ENCODE data around the gene C11orf98. TPM values are rescaled to one million over a fixed set of nuclear protein-coding genes. Genes with fewer than 3 reads are reported as not detected.
A peak's percentile ranks its signal among the peaks of the same experiment; 100 is the strongest.

C11orf98 gene
- total and polyA plus RNA-seq, 2 of the 13 experiments (the other 11 are each of a cell fraction or from before 2014, with no cell fraction given), result 30.4 to 91.8 TPM

DNA sequence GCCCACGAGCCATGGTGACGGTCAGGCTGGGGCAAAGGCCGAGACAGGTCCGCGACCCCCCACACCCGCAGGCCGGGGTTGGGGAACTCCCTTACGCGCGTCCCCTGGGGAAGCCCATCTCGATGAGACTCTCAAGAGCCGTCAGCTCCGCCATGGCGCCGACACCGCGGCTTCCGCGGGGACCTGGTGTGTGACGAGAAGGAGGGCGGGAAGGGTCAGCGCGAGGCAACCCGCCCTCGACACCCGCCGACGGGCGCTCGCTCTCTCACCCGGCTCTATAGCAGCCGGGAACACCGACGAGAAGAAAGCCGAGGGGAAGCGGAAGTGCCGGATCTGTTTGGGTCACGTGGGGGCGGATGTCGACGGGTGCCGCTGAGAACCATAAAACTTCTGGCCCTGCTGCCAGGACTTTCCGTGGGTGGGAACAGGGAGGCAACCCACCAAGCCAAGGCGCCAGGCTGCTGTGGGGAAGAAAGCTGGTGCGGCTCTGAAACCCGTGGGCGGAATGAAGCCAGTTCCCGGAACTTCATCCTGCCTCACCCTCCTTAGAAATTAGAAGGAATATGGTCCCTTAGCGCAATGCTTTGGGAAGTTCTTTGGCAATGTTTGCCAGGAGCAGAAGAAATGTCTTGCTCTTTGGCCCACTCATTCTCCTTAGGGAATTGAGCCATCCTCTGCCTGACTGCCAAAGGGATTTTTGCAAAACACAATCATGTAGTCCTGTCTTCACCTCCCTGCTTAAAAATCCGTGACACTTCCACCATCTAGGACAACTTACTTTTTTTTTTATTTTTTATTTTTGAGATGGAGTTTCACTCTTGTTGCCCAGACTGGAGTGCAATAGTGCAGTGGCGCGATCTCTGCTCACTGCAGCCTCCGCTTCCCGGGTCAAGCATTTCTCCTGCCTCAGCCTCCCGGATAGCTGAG is 14.0 kb upstream of the C11orf98 start, which contains the start of gene UBXN1 (continued):
- TF ChIP-seq AFF4 (CRISPR knock-in tag; IDR thresholded peaks at IDR 0.05) (no peak), CENPX (CRISPR knock-in tag; IDR thresholded peaks at IDR 0.05) (no peak), SPEN (CRISPR knock-in tag; IDR thresholded peaks at IDR 0.05; ENCODE audit: low read depth) (peak; percentile 88), U2AF1 (optimal IDR thresholded peaks at IDR 0.05; ENCODE audit: low read depth, low read length) (no peak), TRIM24 (CRISPR knock-in tag; IDR thresholded peaks at IDR 0.05) (no peak), ZNF530 (CRISPR knock-in tag; IDR thresholded peaks at IDR 0.05; ENCODE audit: low read depth) (no peak), PRPF4 (IDR thresholded peaks at IDR 0.05; ENCODE audit: low read depth, low read length, poor library complexity, severe bottlenecking) (no peak), THAP11 (CRISPR knock-in tag; IDR thresholded peaks at IDR 0.05) (peak; percentile 93), ZNF652 (CRISPR knock-in tag; IDR thresholded peaks at IDR 0.05; ENCODE audit: borderline replicate concordance, low read depth) (no peak), ARHGAP35 (CRISPR knock-in tag; IDR thresholded peaks at IDR 0.05; ENCODE audit: borderline replicate concordance) (0 out of 2 replicates have a peak, but pooled peaks have one; percentile 55), ZNF3 (CRISPR knock-in tag; IDR thresholded peaks at IDR 0.05) (no peak), SCMH1 (CRISPR knock-in tag; IDR thresholded peaks at IDR 0.05; ENCODE audit: borderline replicate concordance) (no peak), ZFP91 (CRISPR knock-in tag; IDR thresholded peaks at IDR 0.05; ENCODE audit: borderline replicate concordance) (peak; percentile 85; the same call in 1 of the 2 replicates), CBX2 (IDR thresholded peaks at IDR 0.05; ENCODE audit: low read depth, low read length) (no peak), CBX2 (CRISPR knock-in tag; IDR thresholded peaks at IDR 0.05; ENCODE audit: low read depth) (no peak), HCFC1 (IDR thresholded peaks at IDR 0.05; ENCODE audit: low read depth, low read length) (peak; percentile 58; the same call in 1 of the 2 replicates), MXD3 (CRISPR knock-in tag; IDR thresholded peaks at IDR 0.05) (peak; percentile 77; the same call in 1 of the 2 replicates), MATR3 (CRISPR knock-in tag; IDR thresholded peaks at IDR 0.05) (no peak), ZNF432 (CRISPR knock-in tag; IDR thresholded peaks at IDR 0.05; ENCODE audit: borderline replicate concordance) (no peak), ZNF775 (CRISPR knock-in tag; IDR thresholded peaks at IDR 0.05; ENCODE audit: borderline replicate concordance) (no peak), ZNF383 (CRISPR knock-in tag; IDR thresholded peaks at IDR 0.05; ENCODE audit: borderline replicate concordance) (no peak)
- TF ChIP-seq, protein P1, sequence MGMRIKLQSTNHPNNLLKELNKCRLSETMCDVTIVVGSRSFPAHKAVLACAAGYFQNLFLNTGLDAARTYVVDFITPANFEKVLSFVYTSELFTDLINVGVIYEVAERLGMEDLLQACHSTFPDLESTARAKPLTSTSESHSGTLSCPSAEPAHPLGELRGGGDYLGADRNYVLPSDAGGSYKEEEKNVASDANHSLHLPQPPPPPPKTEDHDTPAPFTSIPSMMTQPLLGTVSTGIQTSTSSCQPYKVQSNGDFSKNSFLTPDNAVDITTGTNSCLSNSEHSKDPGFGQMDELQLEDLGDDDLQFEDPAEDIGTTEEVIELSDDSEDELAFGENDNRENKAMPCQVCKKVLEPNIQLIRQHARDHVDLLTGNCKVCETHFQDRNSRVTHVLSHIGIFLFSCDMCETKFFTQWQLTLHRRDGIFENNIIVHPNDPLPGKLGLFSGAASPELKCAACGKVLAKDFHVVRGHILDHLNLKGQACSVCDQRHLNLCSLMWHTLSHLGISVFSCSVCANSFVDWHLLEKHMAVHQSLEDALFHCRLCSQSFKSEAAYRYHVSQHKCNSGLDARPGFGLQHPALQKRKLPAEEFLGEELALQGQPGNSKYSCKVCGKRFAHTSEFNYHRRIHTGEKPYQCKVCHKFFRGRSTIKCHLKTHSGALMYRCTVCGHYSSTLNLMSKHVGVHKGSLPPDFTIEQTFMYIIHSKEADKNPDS (CRISPR knock-in tag; IDR thresholded peaks at IDR 0.05), result no peak

Measured in HepG2 (cell line).